Frontal cortex (tissue), 4 donors: ENCODE results near the gene RSBN1L. TPM values are rescaled to one million over a fixed set of nuclear protein-coding genes. Genes with fewer than 3 reads are reported as not detected.

Source experiments
- DNase-seq, 2 donors: peaks; one replicate each; pipeline ENCODE4 v3.0.0; 2012; ENCODE audit warnings: low spot score in 2 of 2
- FAIRE-seq: peaks from 2 replicates; lab custom pipeline; 2012; peaks lifted over from hg19 to GRCh38; lab: Jason Lieb, UNC
- total RNA-seq: library from RNA; depleted of rRNA; stranded (reverse); fragments of >200 nt; gene quantifications from one replicate; pipeline ENCODE4 v1.2.3, GENCODE V29; 2014
- donor health status: control.
- donor health status: control.
- donor health status: control.

RSBN1L gene
- total RNA-seq, 1 donor from 2014 or later = 92.9 TPM

- DNase-seq (no peak), FAIRE-seq (no peak)
Observed at GRCh38 chr7:77727527-77727926, 31.3 kb downstream of the RSBN1L start.

GRCh38 chr7:77727936-77728701 is 31.9 kb downstream of the RSBN1L start:
- FAIRE-seq (no peak), DNase-seq (no peak)

- DNase-seq (no peak), FAIRE-seq (no peak)
Observed at GRCh38 chr7:77729574-77730348, 33.5 kb downstream of the RSBN1L start.

- no peak for FAIRE-seq
- DNase-seq = no peak
Observed at GRCh38 chr7:77731716-77732115, 35.5 kb downstream of the RSBN1L start.

- no peak for DNase-seq
- FAIRE-seq = peak; percentile 69
Observed at GRCh38 chr7:77734659-77735421, 38.6 kb downstream of the RSBN1L start.

GRCh38 chr7:77735457-77735856 is 39.2 kb downstream of the RSBN1L start:
- DNase-seq = no peak
- no peak for FAIRE-seq

GRCh38 chr7:77736991-77737390 is 40.7 kb downstream of the RSBN1L start:
- DNase-seq = no peak
- FAIRE-seq = no peak

- FAIRE-seq (no peak), DNase-seq (no peak)
Observed at GRCh38 chr7:77738382-77738781, 42.1 kb downstream of the RSBN1L start.

GRCh38 chr7:77738871-77739270 is 42.6 kb downstream of the RSBN1L start:
- DNase-seq (no peak), FAIRE-seq (no peak)

- FAIRE-seq = no peak
- no peak for DNase-seq
Observed at GRCh38 chr7:77740257-77740656, 44.0 kb downstream of the RSBN1L start.

- no peak for FAIRE-seq
Observed at GRCh38 chr7:77743518-77743917, 47.3 kb downstream of the RSBN1L start.

GRCh38 chr7:77745746-77746145 is 49.5 kb downstream of the RSBN1L start:
- no peak for DNase-seq
- no peak for FAIRE-seq

More at GRCh38 chr7:77743518-77743917, 47.3 kb downstream of the RSBN1L start:
- DNase-seq = no peak

- DNase-seq = no peak
- no peak for FAIRE-seq
Observed at GRCh38 chr7:77746164-77746823, 50.0 kb downstream of the RSBN1L start.

GRCh38 chr7:77746824-77747165 is 50.5 kb downstream of the RSBN1L start:
- FAIRE-seq = no peak
- no peak for DNase-seq

GRCh38 chr7:77747178-77747577 is 50.9 kb downstream of the RSBN1L start:
- FAIRE-seq = no peak
- no peak for DNase-seq

GRCh38 chr7:77747718-77748117 is 51.5 kb downstream of the RSBN1L start:
- FAIRE-seq (no peak), DNase-seq (no peak)

GRCh38 chr7:77752016-77752415 is 55.8 kb downstream of the RSBN1L start:
- DNase-seq (no peak), FAIRE-seq (no peak)

- no peak for DNase-seq
- FAIRE-seq = no peak
Observed at GRCh38 chr7:77753173-77753572, 56.9 kb downstream of the RSBN1L start.

- DNase-seq = no peak
- no peak for FAIRE-seq
Observed at GRCh38 chr7:77757589-77757988, 61.3 kb downstream of the RSBN1L start.

GRCh38 chr7:77759294-77759889 is 63.1 kb downstream of the RSBN1L start:
- DNase-seq (peak; percentile 14 to 15), FAIRE-seq (peak; percentile 70)
